Measurements from ENCODE around the gene URAD. TPM values are rescaled to one million over a fixed set of nuclear protein-coding genes. Genes with fewer than 3 reads are reported as not detected.
"Not testable (repeated sequence)": the region's sequence is repeated elsewhere in the genome, so short reads cannot be mapped to it uniquely, and the experiment has no call there.

Gene URAD
- total RNA-seq, 2 donors from 2014 or later, result not detected

DNA sequence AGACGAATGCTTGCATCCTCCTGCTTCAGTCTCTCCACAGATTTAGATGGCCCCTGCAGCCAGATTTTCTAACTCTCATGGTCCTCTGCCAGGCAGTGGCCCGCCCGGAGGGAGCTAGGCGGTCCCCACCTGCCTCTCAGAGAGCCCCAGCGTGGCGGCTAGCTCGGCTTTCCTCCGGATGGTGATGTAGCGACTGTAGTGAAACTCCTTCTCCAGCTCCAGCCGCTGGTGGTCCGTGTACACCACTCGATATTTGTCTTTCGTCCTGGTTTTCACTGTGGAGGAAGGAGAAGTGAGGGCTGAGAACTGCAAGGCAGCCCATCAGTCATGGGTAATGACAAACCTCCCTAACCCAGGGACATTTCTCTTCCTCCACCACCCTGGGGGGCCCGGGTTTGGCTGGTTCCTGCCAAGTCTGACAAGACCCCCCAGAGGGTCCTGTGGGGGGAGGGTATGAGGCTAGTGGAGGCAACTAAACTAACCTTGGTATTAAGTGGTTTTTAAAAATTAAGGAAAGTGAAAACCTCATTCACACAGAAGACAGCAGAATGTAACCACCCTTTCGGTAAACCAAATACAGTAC, 23.7 kb downstream of the URAD start:
- Histone ChIP-seq H3K27me3 (replicated peaks; ENCODE audit: insufficient read depth) (peaks cover 14% of the 10 kb centered on the region), H3K9me3 (no peaks in the 10 kb centered on the region), H3K36me3 (no peaks in the 10 kb centered on the region), H3K27ac (no peak overlapping the region), H3K4me3 (no peak overlapping the region), H3K4me1 (ENCODE audit: control insufficient read depth in 1 of 2, low read depth in 2 of 2) (peaks cover 14 to 30% of the 10 kb centered on the region in 2 donors)
- DNase-seq (ENCODE audit: low spot score) (no peak), ATAC-seq (ENCODE audit: insufficient number of reproducible peaks, low FRiP score, low read depth) (no peak)
- TF ChIP-seq, protein P1, sequence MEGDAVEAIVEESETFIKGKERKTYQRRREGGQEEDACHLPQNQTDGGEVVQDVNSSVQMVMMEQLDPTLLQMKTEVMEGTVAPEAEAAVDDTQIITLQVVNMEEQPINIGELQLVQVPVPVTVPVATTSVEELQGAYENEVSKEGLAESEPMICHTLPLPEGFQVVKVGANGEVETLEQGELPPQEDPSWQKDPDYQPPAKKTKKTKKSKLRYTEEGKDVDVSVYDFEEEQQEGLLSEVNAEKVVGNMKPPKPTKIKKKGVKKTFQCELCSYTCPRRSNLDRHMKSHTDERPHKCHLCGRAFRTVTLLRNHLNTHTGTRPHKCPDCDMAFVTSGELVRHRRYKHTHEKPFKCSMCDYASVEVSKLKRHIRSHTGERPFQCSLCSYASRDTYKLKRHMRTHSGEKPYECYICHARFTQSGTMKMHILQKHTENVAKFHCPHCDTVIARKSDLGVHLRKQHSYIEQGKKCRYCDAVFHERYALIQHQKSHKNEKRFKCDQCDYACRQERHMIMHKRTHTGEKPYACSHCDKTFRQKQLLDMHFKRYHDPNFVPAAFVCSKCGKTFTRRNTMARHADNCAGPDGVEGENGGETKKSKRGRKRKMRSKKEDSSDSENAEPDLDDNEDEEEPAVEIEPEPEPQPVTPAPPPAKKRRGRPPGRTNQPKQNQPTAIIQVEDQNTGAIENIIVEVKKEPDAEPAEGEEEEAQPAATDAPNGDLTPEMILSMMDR (IDR thresholded peaks at IDR 0.05), result no peak

GRCh38 chr13:27964206-27964605, 24.3 kb downstream of the URAD start:
- H3K27ac ChIP-seq; H3K9me3 ChIP-seq; DNase-seq (ENCODE audit: low spot score); H3K36me3 ChIP-seq; ATAC-seq (ENCODE audit: insufficient number of reproducible peaks, low FRiP score, low read depth); H3K4me3 ChIP-seq: not testable (repeated sequence)
- H3K4me1 ChIP-seq (ENCODE audit: control insufficient read depth in 1 of 2, low read depth in 2 of 2), result peaks cover 15 to 32% of the 10 kb centered on the region in 2 donors
- peaks cover 20% of the 10 kb centered on the region for H3K27me3 ChIP-seq (replicated peaks; ENCODE audit: insufficient read depth)

DNA sequence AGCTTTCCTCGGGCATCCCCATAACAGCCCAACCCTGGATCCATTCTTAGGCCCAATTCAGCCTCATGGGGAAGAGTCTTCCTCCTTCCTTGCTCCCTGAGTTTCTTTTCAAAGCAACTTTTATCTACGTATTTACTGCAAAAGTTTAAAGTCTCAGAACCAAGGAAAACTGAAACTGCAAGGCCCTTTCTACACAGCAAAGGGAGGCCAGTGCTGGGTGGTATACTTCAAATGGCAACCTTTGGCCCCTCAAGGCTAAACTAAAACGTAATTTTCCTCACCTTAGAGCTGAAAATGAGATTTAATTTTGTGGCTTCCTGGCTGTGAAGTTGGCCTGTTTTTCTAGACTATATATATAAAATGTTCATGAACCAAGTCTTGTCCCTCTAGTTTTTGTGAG, 25.0 kb downstream of the URAD start:
- Histone ChIP-seq H3K27me3 (replicated peaks; ENCODE audit: insufficient read depth) (peaks cover 26% of the 10 kb centered on the region), H3K36me3 (no peaks in the 10 kb centered on the region), H3K4me1 (ENCODE audit: control insufficient read depth in 1 of 2, low read depth in 2 of 2) (peaks cover 15 to 27% of the 10 kb centered on the region in 2 donors), H3K4me3 (no peak overlapping the region), H3K27ac (no peak overlapping the region), H3K9me3 (no peaks in the 10 kb centered on the region)
- TF ChIP-seq, protein P1 (IDR thresholded peaks at IDR 0.05), result no peak
- DNase-seq (ENCODE audit: low spot score) (no peak), ATAC-seq (ENCODE audit: insufficient number of reproducible peaks, low FRiP score, low read depth) (no peak)

GRCh38 chr13:27962982-27963381, 25.5 kb downstream of the URAD start:
- DNase-seq (ENCODE audit: low spot score) (no peak), ATAC-seq (ENCODE audit: insufficient number of reproducible peaks, low FRiP score, low read depth) (no peak)
- Histone ChIP-seq H3K36me3 (no peaks in the 10 kb centered on the region), H3K4me1 (ENCODE audit: control insufficient read depth in 1 of 2, low read depth in 2 of 2) (peaks cover 11 to 21% of the 10 kb centered on the region in 2 donors), H3K27me3 (replicated peaks; ENCODE audit: insufficient read depth) (peaks cover 26% of the 10 kb centered on the region), H3K9me3 (no peaks in the 10 kb centered on the region), H3K4me3 (no peak overlapping the region), H3K27ac (no peak overlapping the region)
- TF ChIP-seq, protein P1 (IDR thresholded peaks at IDR 0.05), result no peak

GRCh38 chr13:27962128-27962841, 26.2 kb downstream of the URAD start:
- DNase-seq (ENCODE audit: low spot score) (no peak), ATAC-seq (ENCODE audit: insufficient number of reproducible peaks, low FRiP score, low read depth) (no peak)
- H3K36me3 ChIP-seq, result no peaks in the 10 kb centered on the region
- H3K27ac ChIP-seq, result no peak overlapping the region
- TF ChIP-seq, protein P1 (IDR thresholded peaks at IDR 0.05), result no peak
- peaks cover 11 to 16% of the 10 kb centered on the region in 2 donors for H3K4me1 ChIP-seq (ENCODE audit: control insufficient read depth in 1 of 2, low read depth in 2 of 2)
- H3K9me3 ChIP-seq, result no peaks in the 10 kb centered on the region
- H3K4me3 ChIP-seq, result no peak overlapping the region
- H3K27me3 ChIP-seq (replicated peaks; ENCODE audit: insufficient read depth), result peaks cover 26% of the 10 kb centered on the region
